Measurements from ENCODE around the gene COG7. TPM values are rescaled to one million over a fixed set of nuclear protein-coding genes. Genes with fewer than 3 reads are reported as not detected.

Gene COG7
- total RNA-seq, 1 experiment from 2014 or later, result 10.2 TPM

DNA sequence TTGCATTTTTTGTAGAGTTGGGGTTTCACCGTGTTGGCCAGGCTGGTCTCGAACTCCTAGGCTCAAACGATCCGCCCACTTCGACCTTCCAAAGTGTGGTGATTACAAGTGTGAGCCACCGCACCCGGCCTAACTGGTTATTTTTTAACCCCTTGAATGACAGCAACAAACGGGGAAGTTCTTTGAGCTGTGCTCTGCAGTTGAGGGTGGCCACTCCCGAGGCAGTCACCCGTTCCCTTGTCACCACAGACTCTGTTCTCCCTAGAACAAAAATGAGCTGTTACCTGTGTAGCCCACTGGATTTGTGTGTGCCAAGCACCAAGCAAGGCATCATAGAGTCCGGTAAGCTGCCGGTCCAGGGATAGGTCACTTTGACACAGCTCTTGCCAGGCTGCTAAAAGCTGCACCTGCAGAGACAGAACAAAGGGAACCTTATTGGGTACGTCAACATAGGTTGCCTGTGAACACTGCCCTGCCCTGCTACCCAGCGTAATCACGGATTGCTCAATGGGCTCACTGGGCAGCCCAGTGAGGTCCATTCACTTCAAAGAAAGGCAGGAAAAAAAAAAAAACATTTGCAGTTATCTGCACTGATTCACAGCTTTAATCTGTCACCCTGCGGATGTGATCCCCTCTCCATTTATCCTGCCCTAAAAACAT is 19.6 kb downstream of the COG7 start:
- Histone ChIP-seq H3K9me3 (no peaks in the 10 kb centered on the region), H3K4me3 (no peak overlapping the region)
- DNase-seq, result no peak

GRCh38 chr16:23432176-23433128 is 20.5 kb downstream of the COG7 start:
- no peak for DNase-seq

More for the DNA sequence above, 19.6 kb downstream of the COG7 start:
- Histone ChIP-seq H3K36me3 (peaks cover 58% of the 10 kb centered on the region), H3K27me3 (no peaks in the 10 kb centered on the region)

DNA sequence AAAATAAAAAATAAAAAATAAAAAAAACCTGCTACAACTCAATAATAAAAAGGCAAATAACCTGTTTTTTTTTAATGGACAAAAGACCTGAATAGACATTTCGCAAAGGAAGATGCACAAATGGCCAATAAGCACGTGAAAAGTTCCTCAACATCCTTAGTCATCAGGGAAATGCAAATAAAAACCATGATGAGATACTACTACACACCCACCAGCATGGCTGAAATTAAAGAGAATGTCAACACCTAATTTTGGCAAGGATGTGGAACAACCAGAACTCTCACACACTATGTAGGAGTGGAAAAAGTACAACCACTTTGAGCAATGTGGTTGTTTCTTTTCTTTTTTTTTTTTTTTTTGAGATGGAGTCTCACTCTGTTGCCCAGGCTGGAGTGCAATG is 24.6 kb downstream of the COG7 start:
- no peaks in the 10 kb centered on the region for H3K27me3 ChIP-seq
- DNase-seq, result no peak
- no peak overlapping the region for H3K4me3 ChIP-seq
- no peaks in the 10 kb centered on the region for H3K9me3 ChIP-seq
- peaks cover 38% of the 10 kb centered on the region for H3K36me3 ChIP-seq

More at GRCh38 chr16:23432176-23433128, 20.5 kb downstream of the COG7 start:
- H3K36me3 ChIP-seq, result peaks cover 51% of the 10 kb centered on the region
- no peaks in the 10 kb centered on the region for H3K27me3 ChIP-seq
- no peak overlapping the region for H3K4me3 ChIP-seq
- H3K9me3 ChIP-seq, result no peaks in the 10 kb centered on the region

GRCh38 chr16:23424292-23424958 is 28.6 kb downstream of the COG7 start:
- Histone ChIP-seq H3K27me3 (no peaks in the 10 kb centered on the region), H3K9me3 (no peaks in the 10 kb centered on the region), H3K36me3 (peaks cover 7% of the 10 kb centered on the region), H3K4me3 (no peak overlapping the region)
- peak; percentile 85 for DNase-seq

- H3K9me3 ChIP-seq, result no peaks in the 10 kb centered on the region
- peak; percentile 94 for DNase-seq
- H3K4me3 ChIP-seq, result no peak overlapping the region
- H3K27me3 ChIP-seq, result no peaks in the 10 kb centered on the region
- peaks cover 3% of the 10 kb centered on the region for H3K36me3 ChIP-seq
These were observed 29.4 kb downstream of the COG7 start for GRCh38 chr16:23423496-23424049.

- Histone ChIP-seq H3K9me3 (no peaks in the 10 kb centered on the region), H3K36me3 (peaks cover 13% of the 10 kb centered on the region; the same call in 1 of the 2 replicates)
- no peak for DNase-seq
These were observed 33.0 kb downstream of the COG7 start for GRCh38 chr16:23420011-23420410.

GRCh38 chr16:23416816-23417215 is 36.2 kb downstream of the COG7 start:
- no peak for DNase-seq
- Histone ChIP-seq H3K36me3 (peaks cover 33% of the 10 kb centered on the region), H3K4me3 (no peak overlapping the region), H3K9me3 (no peaks in the 10 kb centered on the region), H3K27me3 (no peaks in the 10 kb centered on the region)

More at GRCh38 chr16:23420011-23420410, 33.0 kb downstream of the COG7 start:
- Histone ChIP-seq H3K27me3 (no peaks in the 10 kb centered on the region), H3K4me3 (no peak overlapping the region)

- no peak for DNase-seq
- Histone ChIP-seq H3K36me3 (peaks cover 43% of the 10 kb centered on the region), H3K4me3 (no peak overlapping the region)
These were observed 38.3 kb downstream of the COG7 start for GRCh38 chr16:23414731-23415130.

DNA sequence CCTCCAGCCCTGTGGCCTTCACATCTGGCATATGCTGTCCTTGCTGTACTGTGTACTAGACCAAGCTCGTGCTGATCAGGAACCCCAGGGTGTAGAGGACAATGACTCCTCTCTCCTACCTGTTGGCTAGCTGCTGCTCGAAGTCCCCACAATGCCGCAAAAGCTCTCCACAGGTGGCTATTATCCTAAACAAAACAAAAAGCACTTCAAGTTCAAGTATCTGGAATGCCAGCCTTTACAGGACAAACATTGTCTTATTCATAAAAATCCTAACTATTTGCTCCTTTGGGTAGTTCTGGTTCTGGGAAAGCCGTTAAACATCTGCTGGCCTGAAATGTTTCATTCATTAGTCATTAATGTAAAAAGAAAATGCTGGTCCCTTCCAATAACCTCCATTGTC is 42.8 kb downstream of the COG7 start:
- H3K4me3 ChIP-seq, result no peak overlapping the region
- peaks cover 49% of the 10 kb centered on the region for H3K36me3 ChIP-seq
- H3K9me3 ChIP-seq, result no peaks in the 10 kb centered on the region
- no peak for DNase-seq
- H3K27me3 ChIP-seq, result no peaks in the 10 kb centered on the region

More at GRCh38 chr16:23414731-23415130, 38.3 kb downstream of the COG7 start:
- Histone ChIP-seq H3K9me3 (no peaks in the 10 kb centered on the region), H3K27me3 (no peaks in the 10 kb centered on the region)

GRCh38 chr16:23409522-23409921 is 43.5 kb downstream of the COG7 start:
- no peak overlapping the region for H3K4me3 ChIP-seq
- H3K36me3 ChIP-seq, result peaks cover 50% of the 10 kb centered on the region
- DNase-seq, result no peak
- no peaks in the 10 kb centered on the region for H3K9me3 ChIP-seq
- H3K27me3 ChIP-seq, result no peaks in the 10 kb centered on the region

GRCh38 chr16:23408823-23409298 is 44.1 kb downstream of the COG7 start:
- no peaks in the 10 kb centered on the region for H3K9me3 ChIP-seq
- H3K27me3 ChIP-seq, result no peaks in the 10 kb centered on the region
- peaks cover 54% of the 10 kb centered on the region for H3K36me3 ChIP-seq
- peak; percentile 16 for DNase-seq
- no peak overlapping the region for H3K4me3 ChIP-seq

GRCh38 chr16:23408242-23408822 is 44.7 kb downstream of the COG7 start:
- no peaks in the 10 kb centered on the region for H3K27me3 ChIP-seq
- no peak for DNase-seq

DNA sequence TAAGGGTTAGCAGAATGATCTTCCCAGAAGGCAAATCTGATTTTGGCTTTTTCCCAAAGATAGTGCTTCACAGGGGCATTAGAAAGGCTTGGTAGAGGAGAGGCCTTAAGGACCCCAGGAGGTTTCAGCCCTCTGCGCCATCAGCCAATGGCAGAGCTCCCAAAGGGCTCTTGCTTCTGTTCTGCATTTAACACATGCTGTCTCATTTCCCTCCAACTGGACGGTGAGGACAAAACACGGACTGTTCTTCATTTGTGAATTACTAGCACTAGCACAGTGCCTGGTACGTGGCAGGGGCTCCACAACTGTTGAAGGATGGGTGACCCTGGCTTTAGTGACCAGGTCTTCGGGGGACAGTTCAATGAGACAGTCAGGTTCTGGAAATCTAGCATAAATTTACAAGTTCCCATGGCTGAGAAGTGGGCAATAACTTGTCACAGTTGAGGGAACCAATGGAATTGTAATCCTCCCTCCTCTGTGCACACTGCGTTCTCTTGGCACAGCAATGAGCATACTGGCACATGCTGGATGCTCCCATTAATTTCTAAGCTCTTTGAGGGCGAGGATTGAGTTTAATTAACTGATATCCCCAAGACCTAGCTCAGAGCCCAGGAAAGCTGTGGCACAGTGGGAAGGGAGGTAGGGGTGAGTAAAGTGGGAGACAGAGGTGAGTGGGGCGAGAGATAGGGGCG is 45.4 kb downstream of the COG7 start:
- H3K36me3 ChIP-seq, result peaks cover 52% of the 10 kb centered on the region
- H3K4me3 ChIP-seq, result no peak overlapping the region
- no peaks in the 10 kb centered on the region for H3K27me3 ChIP-seq
- no peaks in the 10 kb centered on the region for H3K9me3 ChIP-seq
- no peak for DNase-seq

More at GRCh38 chr16:23408242-23408822, 44.7 kb downstream of the COG7 start:
- Histone ChIP-seq H3K9me3 (no peaks in the 10 kb centered on the region), H3K36me3 (peaks cover 54% of the 10 kb centered on the region), H3K4me3 (no peak overlapping the region)

GRCh38 chr16:23406546-23407240 is 46.3 kb downstream of the COG7 start:
- no peak for DNase-seq
- peaks cover 50% of the 10 kb centered on the region for H3K36me3 ChIP-seq

GRCh38 chr16:23406024-23406423 is 47.0 kb downstream of the COG7 start:
- Histone ChIP-seq H3K27me3 (no peaks in the 10 kb centered on the region), H3K36me3 (peaks cover 45% of the 10 kb centered on the region), H3K9me3 (no peaks in the 10 kb centered on the region), H3K4me3 (no peak overlapping the region)
- DNase-seq, result no peak

More at GRCh38 chr16:23406546-23407240, 46.3 kb downstream of the COG7 start:
- H3K4me3 ChIP-seq, result no peak overlapping the region
- no peaks in the 10 kb centered on the region for H3K27me3 ChIP-seq
- H3K9me3 ChIP-seq, result no peaks in the 10 kb centered on the region

All from MG63 (cell line).